ENCODE results near the gene RNF180.

DNA sequence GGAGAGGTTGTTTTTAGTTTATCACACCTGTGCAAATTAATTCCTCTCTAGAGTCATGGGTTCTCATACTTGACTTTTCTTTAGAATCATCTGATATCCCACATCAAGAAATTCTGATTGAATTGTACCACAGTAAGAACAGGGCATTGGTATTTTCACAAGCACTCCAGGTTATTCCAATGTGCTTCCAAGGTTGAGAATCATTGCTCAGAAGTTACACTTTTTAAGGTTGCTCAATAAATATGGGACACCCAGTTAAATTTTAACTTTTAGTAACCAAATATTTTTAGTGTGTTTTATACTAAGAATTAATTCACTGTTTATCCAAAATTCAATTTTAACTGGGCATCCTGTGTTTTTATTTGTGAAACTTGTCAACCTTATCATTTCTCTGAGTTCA is 2.5 kb upstream of the RNF180 start:
- TF ChIP-seq, protein P1, sequence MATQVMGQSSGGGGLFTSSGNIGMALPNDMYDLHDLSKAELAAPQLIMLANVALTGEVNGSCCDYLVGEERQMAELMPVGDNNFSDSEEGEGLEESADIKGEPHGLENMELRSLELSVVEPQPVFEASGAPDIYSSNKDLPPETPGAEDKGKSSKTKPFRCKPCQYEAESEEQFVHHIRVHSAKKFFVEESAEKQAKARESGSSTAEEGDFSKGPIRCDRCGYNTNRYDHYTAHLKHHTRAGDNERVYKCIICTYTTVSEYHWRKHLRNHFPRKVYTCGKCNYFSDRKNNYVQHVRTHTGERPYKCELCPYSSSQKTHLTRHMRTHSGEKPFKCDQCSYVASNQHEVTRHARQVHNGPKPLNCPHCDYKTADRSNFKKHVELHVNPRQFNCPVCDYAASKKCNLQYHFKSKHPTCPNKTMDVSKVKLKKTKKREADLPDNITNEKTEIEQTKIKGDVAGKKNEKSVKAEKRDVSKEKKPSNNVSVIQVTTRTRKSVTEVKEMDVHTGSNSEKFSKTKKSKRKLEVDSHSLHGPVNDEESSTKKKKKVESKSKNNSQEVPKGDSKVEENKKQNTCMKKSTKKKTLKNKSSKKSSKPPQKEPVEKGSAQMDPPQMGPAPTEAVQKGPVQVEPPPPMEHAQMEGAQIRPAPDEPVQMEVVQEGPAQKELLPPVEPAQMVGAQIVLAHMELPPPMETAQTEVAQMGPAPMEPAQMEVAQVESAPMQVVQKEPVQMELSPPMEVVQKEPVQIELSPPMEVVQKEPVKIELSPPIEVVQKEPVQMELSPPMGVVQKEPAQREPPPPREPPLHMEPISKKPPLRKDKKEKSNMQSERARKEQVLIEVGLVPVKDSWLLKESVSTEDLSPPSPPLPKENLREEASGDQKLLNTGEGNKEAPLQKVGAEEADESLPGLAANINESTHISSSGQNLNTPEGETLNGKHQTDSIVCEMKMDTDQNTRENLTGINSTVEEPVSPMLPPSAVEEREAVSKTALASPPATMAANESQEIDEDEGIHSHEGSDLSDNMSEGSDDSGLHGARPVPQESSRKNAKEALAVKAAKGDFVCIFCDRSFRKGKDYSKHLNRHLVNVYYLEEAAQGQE (IDR thresholded peaks at IDR 0.05; ENCODE audit: borderline replicate concordance) = no peak
- TF ChIP-seq CTCF (IDR thresholded peaks at IDR 0.05; ENCODE audit: poor library complexity, severe bottlenecking) (no peak), EZH2 (IDR thresholded peaks at IDR 0.05; ENCODE audit: borderline replicate concordance, insufficient read depth, low read length, poor library complexity, severe bottlenecking) (no peak), EP300 (conservative IDR thresholded peaks at IDR 0.05; ENCODE audit: poor library complexity, severe bottlenecking) (no peak), TAF1 (IDR thresholded peaks at IDR 0.05; ENCODE audit: low read depth) (no peak)
